HG02943 (cell line): ENCODE measurements around the gene HSF5.

Source experiments
- ATAC-seq: cut with Tn5 transposase; IDR thresholded peaks from one replicate; pipeline ENCODE4 v1.9.1; 2021; ENCODE audit warnings: mild to moderate bottlenecking, low read depth, moderate library complexity; ENCODE audit not compliant: unreplicated experiment

The HSF5 gene

DNA sequence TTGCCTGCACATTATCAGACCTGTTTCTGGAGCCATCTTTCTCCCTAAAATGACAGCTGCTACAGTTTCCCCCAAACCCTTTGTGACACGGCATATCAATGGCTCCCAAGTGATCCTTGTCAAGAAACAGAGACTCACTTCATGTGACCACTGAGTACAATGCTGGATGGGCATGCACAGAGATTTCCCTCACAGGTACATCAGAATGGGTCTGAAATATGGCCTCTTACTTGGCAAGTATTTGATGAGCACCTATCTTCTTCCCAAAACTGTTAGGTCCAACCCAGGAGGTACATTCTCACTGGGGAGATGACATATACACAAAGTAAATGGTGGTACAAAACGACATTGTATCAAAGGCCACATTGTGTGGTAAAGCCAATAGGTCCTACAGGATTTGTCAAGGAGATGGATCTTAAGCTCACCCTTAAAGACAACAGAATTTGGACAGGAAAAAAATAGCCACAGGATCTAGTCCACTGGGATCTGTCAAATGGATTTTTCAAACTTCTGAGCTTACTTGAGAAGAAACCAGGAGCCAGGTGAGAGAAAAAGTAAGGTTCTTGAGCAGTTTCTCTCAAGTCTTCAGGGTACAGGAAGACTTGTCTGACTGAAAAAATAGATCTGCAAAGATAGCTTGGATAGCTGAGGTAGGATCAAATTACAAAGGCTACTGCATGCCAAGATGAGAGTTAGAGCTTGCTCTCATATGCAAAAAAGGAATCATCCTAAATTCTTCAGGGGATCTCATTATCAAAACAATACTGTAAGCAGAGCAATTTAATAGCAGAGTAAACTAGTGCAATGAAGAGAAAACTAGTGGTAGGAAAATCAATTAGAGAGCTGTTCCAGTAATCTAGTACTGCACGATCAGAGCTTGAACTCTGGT, 99.7 kb downstream of the HSF5 start:
- ATAC-seq: no peak

GRCh38 chr17:58387834-58388233, 100.4 kb downstream of the HSF5 start:
- no peak for ATAC-seq

DNA sequence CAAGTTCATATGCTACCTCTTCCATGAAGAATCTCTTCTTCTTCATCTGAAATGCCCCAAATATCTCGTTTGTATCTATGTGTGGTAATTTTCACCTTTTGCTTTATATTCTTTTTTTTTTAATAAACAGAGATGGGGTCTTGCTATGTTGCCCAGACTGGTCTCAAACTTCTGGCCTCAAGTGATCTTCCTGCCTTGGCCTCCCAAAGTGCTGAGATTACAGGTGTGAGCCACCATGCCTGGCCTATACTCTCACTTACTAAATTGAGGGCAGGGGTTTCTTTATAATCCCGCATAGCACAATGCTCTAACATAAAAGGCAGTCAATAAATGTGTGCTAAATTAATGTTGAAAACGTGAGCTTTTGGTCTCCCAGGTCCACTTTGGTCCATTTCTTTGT, 101.5 kb downstream of the HSF5 start:
- no peak for ATAC-seq

- no peak for ATAC-seq
These were observed 102.8 kb downstream of the HSF5 start for GRCh38 chr17:58385359-58385899.

GRCh38 chr17:58384897-58385296, 103.3 kb downstream of the HSF5 start:
- ATAC-seq: no peak

DNA sequence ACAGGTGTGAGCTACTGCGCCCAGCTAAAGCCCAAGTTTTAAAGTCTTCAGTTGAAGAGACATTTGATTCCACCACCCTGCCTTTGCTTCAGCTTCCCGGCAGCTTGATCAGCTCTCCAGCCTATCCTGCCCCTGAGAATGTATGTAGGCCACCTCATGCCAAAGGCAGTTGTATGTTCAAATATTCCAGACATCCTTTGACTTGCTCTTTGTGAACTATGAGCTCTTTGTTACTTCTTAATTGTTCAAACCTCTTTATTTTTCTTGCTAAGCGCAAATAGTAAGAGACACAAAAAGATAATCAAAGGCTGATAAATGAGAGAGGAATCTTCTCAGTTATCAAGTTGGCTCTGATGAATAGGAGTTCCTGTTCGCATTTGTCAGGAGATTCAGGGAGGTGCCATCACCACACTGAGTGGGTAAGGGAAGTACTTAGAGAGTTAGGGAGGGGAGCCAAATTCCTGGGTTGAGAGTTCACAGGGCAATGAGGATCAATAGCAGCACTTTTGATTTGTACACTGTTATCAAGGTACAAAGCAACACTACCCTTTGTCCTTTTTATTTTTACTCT, 104.2 kb downstream of the HSF5 start:
- no peak for ATAC-seq

DNA sequence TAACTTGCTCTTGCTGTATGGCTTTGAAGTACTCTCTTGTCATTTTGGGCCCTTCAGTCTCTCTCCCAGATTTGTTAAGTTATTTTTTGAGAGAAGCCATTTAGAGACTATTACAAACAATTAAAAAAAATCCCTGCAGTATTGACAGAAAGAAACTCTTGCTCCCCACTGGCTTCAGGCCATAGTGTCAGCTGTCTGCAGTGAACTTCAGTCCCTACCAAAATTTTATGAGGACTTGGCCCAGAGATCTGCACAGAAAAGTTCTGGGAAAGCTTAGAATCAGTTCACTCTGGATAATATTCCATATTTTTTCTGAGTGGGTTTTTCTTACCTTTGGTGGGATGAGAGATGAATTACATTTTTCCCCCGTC, 105.4 kb downstream of the HSF5 start:
- no peak for ATAC-seq

DNA sequence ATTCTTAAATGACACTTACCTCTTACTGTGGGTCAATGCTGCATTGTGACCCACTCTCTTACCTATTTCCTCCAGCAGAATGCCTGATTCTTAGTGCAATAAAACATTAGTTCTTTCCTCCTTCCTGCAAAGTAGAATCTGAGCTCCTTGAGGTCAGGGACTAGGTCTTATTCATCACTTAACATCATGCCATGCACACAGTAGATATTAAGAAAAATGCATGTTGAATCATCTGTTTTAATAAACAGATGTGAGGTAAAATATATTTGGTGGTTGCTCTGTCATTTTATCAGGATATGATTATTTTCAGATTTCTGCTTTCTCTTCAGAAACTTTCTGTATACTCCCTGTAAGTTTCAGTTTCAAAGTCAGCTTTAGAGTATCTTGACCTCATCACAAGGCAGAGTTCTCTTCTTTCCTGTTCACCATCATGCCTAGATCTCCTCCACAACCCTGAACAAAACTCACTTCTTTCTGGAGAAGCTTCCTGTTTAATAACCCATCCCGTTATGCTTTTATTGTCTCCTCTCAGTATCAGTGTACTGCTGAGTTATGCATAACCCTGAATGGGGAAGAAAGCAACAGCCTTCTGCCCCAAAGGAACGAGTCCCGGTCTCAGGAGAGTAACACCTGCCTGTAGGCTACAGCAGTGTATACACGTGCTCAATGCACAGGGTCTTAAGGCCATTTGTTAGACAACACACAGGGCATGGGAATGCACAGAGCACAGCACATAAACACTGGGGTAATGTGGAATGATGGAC, 105.9 kb downstream of the HSF5 start:
- no peak for ATAC-seq

GRCh38 chr17:58381124-58382035, 106.8 kb downstream of the HSF5 start:
- ATAC-seq: no peak

- ATAC-seq: no peak
These were observed 107.7 kb downstream of the HSF5 start for GRCh38 chr17:58380207-58381123.

- no peak for ATAC-seq
These were observed 108.7 kb downstream of the HSF5 start for GRCh38 chr17:58379511-58379824.

- no peak for ATAC-seq
These were observed 109.3 kb downstream of the HSF5 start for GRCh38 chr17:58378733-58379510.

DNA sequence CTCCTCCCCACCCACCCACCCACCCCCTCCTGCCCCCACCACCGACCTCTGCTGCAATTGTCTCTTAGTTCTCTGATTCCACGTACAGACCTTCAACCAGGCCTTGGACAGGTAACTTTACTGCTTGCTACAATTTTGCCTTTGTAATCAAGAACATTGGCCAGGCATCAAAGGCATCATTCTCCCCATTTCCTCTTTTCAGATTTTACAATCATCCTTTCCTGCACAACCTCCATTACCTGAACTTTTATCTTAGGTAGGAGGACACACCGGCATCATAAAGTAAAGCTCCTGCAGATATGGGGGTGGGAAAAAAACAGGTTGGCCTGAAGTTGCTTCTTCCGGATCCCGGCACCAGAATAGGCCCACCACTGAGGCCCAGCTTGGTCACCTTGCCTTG, 110.5 kb downstream of the HSF5 start:
- ATAC-seq: no peak

DNA sequence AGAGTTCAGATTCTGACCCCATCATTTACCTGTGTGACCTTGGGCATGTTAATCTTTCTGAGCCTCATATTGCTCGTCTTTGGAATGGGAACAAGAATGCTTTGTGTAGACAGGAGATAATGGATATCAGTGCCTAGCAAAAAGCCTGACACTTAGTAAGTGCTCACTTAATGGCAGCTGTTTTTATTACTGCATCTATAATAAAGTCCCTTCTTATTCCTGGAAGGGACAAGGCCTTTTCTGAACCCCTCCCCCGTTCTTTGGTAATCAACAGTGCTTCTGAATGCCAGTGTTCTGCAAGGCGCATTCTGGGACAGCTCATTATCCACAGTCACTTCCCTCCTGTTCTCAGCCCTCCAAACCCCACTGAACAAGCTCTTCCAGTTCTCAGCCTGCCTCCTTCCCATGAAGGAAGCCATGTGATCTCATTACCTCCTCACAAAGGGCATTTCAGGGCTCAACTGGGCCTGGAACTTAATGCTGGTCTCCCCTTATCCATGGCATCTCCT, 111.1 kb downstream of the HSF5 start:
- ATAC-seq: no peak

- no peak for ATAC-seq
These were observed 111.7 kb downstream of the HSF5 start for GRCh38 chr17:58376472-58377000.

DNA sequence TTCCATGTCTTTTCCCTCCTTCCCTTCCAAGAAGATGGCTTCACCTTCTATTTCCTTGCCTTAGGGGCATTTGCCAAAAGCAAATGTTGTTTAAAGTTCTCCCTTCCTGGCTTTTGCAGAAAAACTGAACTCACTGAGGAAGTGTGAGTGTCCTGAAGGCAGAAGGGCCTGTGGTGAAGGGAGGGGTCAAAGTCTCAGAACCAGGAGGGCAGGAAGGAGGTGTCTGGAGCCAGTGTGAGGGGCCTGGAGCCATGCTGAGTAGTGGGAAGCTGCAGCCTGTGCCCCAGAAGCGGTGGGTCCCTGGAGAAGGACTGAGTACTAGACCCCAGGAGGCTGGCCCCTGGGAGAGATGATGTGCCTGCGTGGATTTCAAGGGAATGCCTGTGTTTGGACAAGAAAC, 112.4 kb downstream of the HSF5 start:
- ATAC-seq: no peak

DNA sequence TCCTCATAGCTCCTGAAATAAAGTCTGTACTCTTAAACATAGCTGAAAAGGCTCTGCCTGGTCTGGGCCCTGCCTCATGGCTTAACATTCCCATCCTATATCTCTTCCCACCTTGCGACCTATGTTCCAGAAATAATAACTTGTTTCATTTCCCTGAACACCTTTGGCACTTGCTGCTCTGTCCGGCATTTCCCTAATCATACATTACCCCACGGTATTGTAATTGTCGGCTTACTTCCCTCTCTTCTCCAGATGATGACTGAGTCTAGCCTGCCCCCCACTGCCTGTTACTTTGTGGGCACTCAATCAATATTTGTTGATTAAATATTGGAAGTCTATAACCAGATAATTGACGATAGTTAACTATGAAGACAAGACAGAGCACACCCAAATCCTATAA, 113.0 kb downstream of the HSF5 start:
- ATAC-seq: no peak

DNA sequence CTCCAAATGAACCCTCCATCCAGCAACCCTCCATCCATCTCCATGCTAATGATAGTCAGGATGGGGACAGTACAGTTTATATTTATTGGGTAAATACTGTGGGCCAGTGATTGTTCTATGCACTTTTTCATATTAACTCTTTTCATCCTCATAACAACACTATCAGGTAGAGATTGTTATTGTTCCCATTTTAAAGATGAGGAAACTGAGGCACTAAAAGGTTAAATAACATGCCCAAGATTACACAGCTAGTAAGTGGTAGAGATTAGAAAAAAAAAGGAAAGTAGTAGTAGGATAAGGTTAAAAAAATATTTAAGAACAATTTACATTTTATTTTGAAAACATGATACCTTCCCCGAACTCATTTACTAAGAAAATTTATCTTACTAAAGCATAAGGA, 114.3 kb downstream of the HSF5 start:
- no peak for ATAC-seq
